Activated CD8-positive, alpha-beta memory T cell treated with anti-CD3 and anti-CD28 coated beads, Interleukin-2, amount 50 U/mL, for 48 hours (primary cell): ENCODE results near the gene APOBEC3H.
"Not testable (repeated sequence)": the region's sequence is repeated elsewhere in the genome, so short reads cannot be mapped to it uniquely, and the experiment has no call there.

Experiments
- DNase-seq: peaks from one replicate; pipeline ENCODE4 v3.0.0-alpha.2; 2020

APOBEC3H gene

DNA sequence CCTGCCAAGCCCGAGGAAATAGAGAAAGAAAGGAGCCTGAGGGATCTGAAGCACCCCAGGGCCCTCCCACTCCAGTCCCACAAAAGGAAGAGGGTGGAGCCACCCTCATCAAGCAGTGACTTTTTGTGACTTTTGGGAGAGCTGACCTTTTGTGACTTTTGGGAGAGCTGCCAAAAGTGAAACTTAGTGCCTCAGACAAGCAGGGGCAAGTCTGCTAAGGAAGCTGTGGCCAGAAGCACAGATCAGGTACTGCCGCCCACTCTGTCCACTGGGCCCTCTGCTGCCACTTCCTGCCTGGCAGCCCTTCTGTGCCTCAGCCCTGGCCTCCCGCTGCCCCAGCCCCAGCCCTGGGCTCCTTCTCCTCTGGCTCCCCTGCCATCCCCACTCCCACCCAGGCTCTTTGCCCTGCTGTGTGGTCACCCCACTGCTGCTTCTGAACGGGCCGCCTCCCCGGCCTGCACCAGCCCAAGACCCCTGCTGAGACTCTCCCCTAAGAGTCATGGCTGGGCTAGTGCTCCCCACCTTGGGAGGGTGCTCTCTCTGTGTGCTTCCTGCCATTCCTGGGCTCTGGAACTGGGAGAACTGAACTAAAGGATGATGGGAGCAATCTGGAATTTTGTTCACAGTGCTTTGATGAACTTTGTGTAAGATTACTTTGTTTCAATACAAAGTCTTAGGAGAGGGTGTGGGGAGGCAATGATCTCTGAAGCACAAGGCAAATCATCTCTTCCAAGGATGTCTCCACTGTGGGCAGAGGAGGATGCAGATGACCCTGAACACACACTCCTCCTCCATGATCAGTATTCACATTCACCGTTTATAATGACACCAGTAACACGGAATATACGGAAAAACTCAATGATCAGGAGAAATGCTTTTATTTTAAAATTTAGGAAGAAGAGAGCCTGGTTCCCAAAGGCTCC lies at the start of gene APOBEC3H:
APOBEC3H (plus strand) TSS at position 147 of the 923 bp plus-strand sequence. CDS start 3,035 bp downstream, outside the sequence.
- DNase-seq: no peak

DNA sequence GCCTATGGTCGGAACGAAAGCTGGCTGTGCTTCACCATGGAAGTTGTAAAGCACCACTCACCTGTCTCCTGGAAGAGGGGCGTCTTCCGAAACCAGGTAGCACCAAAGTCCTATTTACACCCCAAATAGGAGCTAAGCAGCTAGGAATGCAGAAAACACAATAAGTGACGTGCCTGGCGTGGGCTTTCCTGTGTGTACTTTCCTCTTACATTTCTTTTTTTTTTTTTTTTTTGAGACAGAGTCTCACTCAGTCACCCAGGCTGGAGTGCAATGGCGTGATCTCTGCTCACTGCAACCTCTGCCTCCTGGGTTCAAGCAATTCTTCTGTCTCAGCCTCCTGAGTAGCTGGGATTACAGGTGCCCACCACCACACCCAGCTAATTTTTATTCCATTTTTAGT lies 47.6 kb upstream of the APOBEC3H start:
- not testable (repeated sequence) for DNase-seq

DNA sequence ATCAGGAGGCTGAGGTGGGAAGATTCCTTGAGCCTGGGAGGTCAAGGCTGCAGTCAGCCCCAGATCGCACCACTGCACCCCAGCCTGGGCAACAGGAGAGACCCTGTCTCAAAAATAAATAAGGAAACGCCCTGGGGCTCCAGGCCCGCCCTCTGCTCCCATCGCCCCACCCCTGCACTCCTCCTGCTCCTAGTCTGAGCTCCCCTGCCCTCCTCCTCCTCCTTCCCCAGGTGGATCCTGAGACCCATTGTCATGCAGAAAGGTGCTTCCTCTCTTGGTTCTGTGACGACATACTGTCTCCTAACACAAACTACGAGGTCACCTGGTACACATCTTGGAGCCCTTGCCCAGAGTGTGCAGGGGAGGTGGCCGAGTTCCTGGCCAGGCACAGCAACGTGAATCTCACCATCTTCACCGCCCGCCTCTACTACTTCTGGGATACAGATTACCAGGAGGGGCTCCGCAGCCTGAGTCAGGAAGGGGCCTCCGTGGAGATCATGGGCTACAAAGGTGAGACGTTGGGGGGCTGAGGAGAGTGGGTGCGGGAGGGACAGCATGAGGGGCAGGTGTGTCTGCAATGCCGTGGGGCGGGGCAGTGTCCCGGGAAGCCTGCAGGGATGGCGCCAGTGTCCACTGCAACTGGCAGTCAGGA lies 45.1 kb upstream of the APOBEC3H start:
- not testable (repeated sequence) for DNase-seq

DNA sequence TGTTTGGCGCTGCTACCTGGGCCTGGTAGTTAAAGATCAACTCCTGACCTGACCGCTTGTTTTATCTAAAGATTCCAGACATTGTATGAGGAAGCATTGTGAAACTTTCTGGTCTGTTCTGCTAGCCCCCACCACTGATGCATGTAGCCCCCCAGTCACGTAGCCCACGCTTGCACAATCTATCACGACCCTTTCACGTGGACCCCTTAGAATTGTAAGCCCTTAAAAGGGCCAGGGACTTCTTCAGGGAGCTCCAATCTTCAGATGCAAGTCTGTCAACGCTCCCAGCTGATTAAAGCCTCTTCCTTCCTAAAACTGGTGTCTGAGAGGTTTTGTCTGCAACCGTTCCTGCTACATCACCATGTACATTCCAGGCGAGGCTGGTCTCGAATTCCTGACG lies 41.4 kb upstream of the APOBEC3H start:
- no peak for DNase-seq

DNA sequence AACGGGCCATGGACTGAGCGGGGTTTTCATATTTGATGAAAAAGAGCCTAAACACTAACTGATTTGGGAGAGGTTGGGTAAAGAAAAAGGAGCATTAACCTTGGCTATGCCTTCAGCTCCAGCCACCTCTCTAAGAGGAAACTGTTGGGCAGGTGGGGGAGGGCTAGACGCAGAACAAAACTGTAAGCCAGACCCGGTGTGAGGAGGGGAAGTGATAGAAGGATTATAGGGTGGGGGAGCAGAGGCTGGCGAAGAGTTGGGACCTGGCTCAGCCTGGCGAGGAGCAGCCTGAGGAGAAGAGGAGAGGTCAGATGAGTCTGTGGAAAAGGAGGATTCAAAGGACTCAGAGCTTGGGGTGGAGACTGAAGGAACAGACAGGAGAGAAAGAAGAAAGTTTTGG lies 35.8 kb upstream of the APOBEC3H start:
- DNase-seq: not testable (repeated sequence)

DNA sequence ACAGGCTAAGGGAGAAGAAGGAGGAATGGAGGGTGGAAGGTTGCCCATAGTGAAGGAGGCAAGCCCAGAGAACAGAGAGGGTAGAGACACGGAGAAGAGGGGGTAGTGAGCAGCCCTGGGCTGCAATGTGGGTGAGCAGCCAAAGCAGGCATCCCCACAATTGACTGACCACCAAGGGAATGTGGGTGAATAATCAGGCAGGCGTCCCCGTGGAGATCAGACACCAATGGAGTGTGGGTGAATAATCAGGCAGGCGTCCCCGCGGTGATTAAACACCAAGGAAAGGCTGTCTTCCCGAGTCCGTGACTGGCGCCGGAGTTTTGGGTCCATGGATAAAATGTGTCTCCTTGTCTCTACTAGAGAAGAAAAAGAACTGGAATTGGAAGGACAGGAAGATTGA lies 35.1 kb upstream of the APOBEC3H start:
- not testable (repeated sequence) for DNase-seq

DNA sequence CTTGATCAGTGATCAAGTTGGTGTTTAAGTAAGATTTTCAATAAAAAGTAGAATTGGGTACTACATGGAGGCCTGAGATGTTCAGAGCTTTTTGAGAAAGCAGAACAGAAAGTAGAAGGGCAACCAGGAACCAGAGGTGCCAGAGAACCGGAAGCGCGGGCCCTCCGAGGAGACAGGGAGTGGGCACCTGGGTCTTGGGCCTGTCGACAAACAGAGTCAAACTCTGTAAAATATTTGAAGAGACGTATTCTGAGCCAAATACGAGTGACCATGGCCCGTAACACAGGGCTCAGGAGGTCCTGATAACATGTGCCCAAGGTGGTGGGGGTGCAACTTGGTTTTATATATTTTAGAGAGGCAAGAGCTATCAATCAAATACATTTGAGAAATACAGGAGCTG lies 33.1 kb upstream of the APOBEC3H start:
- not testable (repeated sequence) for DNase-seq

DNA sequence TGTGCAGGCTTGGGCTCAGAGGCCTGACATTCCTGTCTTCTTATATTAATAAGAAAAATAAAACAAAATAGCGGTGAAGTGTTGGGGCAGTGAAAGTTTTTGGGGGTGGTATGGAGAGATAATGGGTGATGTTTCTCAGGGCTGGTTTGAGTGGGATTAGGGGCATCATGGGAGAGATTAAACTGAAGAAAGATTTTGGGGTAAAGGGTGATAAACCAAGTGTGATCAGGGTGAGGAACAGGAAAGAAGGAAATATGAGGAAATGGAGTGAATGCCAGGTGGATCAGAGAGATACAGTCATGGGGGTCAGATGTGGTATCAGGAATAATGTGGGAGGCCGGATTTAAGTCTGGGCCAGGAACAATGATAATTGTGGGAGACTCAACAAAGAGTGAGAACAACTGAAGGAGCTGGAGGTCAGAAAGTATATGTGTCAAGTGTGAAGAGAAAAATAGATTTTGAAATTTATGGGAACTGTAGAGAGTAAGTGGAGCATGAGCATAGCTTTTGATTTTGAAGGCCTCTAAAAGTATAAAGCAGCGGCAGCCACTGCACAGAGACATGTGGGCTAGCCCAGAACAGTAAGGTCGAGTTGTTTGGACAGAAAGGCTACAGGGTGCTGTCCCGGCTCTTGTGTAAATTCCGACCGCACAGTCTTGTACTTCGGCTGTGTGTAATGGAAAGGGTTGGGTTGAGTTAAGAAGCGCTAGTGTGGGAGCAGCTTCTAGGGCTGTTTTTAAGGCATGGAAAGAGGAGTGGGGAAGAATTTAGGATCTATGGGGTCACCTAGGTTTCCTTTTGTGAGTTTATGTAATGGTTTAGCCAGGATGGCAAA lies 30.4 kb upstream of the APOBEC3H start:
- DNase-seq: not testable (repeated sequence)

DNA sequence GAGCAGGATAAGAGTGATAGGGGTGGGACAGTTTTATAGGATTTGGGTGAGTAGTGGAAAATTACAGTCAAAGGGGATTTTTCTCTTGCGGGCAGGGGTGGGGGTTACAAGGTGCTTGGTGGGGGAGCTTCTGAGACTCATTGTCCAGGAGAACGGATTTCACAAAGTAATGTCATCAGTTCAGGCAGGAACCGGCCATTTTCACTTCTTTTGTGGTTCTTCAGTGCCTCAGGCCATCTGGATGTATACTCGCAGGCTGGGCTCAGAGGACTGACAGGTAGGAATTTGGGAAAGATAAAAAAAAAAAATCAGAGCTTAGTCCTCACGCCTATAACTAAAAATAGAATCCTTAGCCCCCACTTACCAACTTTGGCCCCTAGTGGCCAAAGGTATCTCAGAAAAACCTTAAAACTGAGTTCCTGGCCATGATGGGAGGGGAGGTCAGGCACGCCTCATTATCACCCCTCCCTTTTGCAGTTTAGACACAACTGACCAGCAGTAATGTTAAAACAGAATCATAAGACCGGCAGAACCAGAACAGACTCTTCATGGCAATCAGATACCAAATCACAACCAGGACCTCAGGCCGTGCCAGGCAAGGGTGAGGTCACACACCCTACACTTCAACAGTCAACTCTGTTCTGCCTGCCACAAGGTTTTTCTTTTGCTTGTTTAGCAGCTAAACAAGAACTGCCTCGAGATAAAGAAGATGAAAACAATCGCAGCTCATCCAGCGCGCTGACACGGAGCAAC lies 28.8 kb upstream of the APOBEC3H start:
- no peak for DNase-seq

DNA sequence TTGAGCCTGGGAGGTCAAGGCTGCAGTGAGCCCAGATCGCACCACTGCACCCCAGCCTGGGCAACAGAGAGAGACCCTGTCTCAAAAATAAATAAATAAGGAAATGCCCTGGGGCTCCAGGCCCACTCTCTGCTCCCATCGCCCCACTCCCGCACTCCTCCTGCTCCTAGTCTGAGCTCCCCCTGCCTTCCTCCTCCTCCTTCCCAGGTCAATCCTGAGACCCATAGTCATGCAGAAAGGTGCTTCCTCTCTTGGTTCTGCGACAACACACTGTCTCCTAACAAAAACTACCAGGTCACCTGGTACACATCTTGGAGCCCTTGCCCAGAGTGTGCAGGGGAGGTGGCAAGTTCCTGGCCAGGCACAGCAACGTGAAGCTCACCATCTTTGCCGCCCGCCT lies 26.9 kb upstream of the APOBEC3H start:
- no peak for DNase-seq

DNA sequence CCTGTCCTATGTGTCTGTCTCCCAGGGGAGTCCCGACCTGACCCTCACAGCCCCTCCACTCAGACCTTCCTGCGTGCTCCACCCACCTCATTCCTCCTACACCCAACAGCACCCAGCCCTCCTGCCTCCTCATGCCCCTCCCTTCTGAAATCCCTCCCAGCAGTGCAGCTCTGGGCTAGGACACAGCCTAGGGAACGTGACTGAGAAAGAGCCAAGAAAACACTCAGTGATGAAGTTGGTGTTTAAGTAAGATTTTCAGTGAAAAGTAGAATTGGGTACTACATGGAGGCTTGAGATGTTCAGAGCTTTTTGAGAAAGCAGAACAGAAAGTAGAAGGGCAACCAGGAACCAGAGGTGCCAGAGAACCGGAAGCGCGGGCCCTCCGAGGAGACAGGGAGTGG lies 24.5 kb upstream of the APOBEC3H start:
- not testable (repeated sequence) for DNase-seq

DNA sequence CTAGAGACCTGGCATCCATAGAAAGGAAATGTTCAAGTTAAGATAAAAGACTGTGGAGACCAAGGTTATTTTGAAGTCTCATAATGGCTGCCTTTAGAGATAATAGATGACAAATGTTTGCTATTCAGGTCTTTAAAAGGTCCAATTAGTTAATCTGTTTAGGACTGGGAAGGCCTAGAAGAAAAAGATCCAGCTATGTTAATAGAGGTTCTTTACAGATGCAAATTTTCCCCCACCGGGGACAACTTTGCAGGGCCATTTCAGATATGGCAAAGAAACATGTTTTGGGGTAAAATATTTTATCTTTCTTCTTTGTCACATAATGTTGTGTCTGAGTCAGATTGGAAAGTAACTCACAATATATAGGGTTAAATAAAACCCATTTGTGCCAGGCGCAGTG lies 23.1 kb upstream of the APOBEC3H start:
- no peak for DNase-seq

DNA sequence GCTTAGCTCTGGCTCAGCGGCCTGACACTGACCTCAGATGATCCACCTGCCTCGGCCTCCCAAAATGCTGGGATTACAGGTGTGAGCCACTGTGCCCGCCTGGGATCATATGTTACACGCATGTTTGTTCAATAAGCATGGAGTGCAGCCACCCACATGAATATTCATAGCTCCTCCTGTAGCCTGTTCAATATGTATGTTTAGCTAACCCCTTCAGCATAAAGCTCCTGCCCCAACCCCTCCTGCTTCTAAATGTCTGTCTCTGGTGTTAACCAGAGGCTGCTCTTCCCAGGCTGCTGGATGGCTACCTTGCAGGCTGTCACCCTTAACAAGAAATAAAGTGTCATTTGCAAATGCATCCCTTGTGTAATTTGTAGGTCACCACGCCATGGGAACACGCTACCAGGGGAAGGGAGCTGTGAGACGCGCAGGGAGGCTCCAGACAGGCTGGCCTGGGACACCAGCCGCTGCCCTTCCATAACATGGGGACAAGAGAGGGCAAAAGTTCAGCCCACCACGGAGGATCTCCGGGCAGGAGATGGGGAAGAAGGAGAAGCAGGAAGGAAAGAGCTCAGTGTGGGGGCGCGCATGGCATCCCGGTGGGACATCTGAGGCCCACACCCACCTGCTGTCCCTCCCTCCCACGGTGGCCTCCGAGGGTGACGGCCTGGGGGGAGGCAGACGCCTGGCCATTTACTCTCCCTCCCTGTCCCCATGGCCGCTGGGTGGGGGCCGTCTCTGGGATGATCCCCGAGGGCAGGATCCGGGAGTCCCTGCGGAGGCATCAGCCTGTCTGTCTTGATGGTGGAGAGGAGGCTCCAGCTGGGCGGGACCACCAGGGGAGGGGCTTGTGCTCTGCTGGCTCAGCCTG lies 20.7 kb upstream of the APOBEC3H start:
- not testable (repeated sequence) for DNase-seq

DNA sequence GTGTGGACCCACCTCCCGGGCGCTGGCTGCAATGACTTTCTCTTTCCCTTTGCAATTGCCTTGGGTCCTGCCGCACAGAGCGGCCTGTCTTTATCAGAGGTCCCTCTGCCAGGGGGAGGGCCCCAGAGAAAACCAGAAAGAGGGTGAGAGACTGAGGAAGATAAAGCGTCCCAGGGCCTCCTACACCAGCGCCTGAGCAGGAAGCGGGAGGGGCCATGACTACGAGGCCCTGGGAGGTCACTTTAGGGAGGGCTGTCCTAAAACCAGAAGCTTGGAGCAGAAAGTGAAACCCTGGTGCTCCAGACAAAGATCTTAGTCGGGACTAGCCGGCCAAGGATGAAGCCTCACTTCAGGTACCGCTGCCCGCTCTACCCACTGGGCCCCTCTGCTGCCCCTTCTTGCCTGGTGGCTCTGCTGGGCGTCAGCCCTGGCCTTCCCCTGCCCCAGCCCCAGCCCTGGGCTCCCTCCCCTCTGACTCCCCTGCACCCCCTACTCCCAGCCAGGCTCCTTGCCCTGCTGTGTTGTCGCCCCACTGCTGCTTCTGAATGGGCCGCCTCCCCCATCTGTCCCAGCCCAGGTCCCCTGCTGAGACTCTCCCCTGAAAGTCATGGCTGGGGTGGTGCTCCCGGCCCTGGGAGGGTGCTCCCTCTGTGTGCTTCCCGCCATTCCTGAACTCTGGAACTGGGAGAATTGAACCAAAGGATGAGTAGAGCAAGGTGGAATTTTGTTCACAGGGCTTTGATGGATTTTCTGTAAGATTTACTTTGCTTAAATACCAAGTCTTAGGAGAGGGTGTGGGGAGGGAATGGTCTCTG lies 19.8 kb upstream of the APOBEC3H start, which contains the start of gene APOBEC3G:
APOBEC3G (plus strand) TSS at position 250 of the 815 bp plus-strand sequence; CDS start at position 337, 87 bp downstream.
- DNase-seq: peak; percentile 72

DNA sequence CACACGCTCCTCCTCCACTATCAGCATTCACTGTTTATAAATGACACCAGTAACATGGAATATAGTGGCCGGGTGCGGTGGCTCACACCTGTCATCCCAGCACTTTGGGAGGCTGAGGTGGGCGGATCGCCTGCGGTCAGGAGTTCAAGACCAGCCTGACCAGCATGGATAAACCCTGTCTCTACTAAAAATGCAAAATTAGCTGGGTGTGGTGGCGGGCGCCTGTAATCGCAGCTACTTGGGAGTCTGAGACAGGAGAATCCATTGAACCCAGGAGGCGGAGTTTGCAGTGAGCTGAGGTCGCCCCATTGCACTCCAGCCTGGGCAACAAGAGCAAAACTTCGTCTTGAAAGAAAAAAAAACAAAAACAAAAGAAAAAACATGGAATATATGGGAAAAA lies 19.1 kb upstream of the APOBEC3H start:
- DNase-seq: not testable (repeated sequence)

DNA sequence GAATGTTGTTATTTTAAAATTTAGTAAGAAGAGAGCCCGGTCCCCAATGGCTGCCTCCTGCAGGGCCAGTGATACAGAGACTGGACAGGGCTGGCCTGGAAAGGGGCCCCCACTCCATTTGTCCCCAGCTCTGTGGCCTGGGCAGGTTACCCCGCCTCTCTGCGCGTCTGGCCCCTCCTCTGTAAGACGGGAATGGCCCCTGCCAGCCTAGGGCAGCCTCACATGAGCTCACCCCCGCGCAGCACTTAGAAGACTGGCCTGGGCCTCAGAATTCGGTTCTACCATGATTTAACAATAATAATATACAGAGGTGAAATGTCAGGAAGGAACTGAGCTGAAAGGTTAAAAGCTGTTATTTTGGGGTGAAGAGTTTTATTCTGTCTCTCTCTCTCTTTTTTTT lies 18.7 kb upstream of the APOBEC3H start:
- DNase-seq: no peak

DNA sequence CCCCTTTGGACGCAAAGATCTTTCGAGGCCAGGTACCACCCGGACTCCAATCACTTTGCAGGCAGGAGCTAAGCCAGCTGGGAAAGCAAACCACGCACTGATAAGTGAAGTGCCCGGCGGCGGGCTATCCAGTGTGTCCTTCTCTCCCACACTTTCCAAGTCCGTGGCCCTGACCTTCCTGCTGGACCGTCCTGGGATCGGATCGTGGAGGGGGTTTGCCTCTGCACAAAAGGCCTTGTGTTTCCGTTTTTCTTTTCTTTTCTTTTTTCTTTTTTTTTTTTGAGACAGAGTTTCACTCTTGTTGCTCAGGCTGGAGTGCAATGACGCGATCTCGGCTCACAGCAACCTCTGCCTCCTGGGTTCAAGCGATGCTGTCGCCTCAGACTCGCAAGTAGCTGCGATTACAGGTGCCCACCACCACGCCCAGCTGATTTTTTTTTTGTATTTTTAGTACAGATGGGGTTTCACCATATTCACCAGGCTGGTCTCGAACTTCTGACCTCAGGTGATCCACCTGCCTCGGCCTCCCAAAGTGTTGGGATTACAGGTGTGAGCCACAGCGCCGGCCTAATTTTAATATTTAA lies 17.9 kb upstream of the APOBEC3H start:
- DNase-seq: not testable (repeated sequence)

DNA sequence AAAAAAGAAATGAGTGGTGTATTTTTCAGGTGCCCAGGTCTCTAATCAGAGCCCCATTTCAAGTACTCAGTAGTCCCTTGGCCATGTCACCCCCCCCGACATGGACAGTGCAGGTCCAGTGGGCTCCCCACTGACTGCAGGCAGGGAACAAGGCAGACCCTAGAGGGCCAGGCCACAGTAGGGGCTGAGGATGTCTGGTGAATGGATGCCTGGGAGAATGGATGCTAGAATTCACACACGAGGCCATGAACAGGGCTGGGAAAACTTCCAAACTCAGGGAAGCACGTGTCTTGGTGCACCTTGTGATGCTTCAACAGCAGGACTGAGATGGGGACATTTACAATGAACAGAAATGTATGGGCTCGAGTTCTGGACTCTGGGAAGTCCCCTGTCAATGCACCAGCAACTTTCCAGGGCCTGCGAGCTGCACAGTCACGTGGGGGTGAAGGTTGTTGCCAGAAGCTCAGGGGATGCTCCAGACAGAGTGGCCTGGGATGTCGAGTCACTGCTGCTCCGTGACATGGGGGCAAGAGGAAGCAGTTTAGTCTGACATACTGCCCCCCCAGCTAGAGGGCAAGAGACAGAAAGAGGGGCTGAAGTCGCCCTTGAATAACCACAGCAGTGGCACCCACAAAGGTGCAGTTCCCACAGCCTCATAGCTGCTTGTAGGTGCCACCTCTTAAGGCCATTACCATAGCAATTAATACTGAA lies 16.8 kb upstream of the APOBEC3H start:
- DNase-seq: no peak

DNA sequence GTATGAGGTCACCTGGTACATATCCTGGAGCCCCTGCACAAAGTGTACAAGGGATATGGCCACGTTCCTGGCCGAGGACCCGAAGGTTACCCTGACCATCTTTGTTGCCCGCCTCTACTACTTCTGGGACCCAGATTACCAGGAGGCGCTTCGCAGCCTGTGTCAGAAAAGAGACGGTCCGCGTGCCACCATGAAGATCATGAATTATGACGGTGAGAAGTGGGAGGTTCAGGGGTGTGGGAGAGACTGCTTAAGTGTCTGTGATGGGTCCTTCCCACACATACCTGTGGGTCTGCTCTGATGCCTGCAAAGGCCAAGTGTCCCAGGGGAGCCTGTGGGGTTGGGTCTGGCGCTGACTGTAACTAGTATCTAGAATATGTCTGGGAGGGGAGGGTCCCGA lies 16.0 kb upstream of the APOBEC3H start:
- no peak for DNase-seq
